T-helper 2 cell treated with Interferon-gamma antibody and Interleukin-4, amounts not matched to agents 5 μg/mL and 100 μg/mL, for 36 hours (primary cell): Measurements from ENCODE around the gene DOCK11.

Experiments used
- DNase-seq: peaks from one replicate; pipeline ENCODE4 v3.0.0; 2021; ENCODE audit warnings: low spot score
- H3K27ac Mint-ChIP-seq: one replicate; pipeline ENCODE4 v1.8.0; 2021; ENCODE audit warnings: mild to moderate bottlenecking, mixed read lengths
- H3K27me3 Mint-ChIP-seq: one replicate; pipeline ENCODE4 v1.8.0; 2021; ENCODE audit warnings: low read depth, mixed read lengths
- H3K36me3 Mint-ChIP-seq: one replicate; pipeline ENCODE4 v1.8.0; 2021; ENCODE audit warnings: low read depth, mixed read lengths
- H3K4me1 Mint-ChIP-seq: one replicate; pipeline ENCODE4 v1.8.0; 2021; ENCODE audit warnings: low read depth, mixed read lengths
- H3K4me3 Mint-ChIP-seq: one replicate; pipeline ENCODE4 v1.8.0; 2022; ENCODE audit warnings: mild to moderate bottlenecking, moderate library complexity, mixed read lengths
- H3K9me3 Mint-ChIP-seq: one replicate; pipeline ENCODE4 v1.8.0; 2021; ENCODE audit warnings: mixed read lengths

The DOCK11 gene

DNA sequence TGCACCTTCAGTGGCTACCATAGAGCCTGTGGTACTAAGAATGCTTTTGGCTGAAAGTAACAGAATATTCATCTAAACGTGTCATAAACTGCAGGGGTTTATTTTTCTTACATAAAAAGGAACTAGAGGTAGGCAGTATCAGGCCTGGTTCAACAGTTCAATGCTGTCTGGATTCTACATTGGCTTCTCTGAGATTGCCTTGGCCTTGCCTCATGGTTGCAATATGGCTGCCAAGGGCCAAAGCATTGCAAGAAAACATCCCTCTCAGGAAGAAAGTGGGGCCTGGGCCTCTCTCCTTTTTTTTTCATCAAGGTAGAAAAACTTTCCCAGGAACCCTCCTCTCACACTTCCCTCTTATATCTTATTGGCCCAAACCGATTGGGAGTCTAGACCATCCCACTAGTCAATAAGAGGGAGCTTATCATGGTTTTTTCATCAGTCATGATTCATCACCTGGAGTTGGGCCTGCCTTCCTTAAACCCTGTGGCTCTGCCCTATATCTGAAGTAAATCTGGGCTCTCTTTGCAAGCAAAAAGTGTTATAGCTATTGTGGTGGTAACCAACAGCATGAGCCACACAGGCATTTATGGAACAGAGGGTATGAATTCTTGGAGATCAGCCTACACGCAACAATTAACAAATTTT is 1.8 kb upstream of the DOCK11 start:
- H3K36me3 Mint-ChIP-seq = peaks cover 7% of the 10 kb centered on the region
- H3K9me3 Mint-ChIP-seq = no peaks in the 10 kb centered on the region
- no peaks in the 10 kb centered on the region for H3K27me3 Mint-ChIP-seq
- DNase-seq = no peak
- no peak overlapping the region for H3K27ac Mint-ChIP-seq
- no peak overlapping the region for H3K4me3 Mint-ChIP-seq
- peaks cover 14% of the 10 kb centered on the region for H3K4me1 Mint-ChIP-seq

DNA sequence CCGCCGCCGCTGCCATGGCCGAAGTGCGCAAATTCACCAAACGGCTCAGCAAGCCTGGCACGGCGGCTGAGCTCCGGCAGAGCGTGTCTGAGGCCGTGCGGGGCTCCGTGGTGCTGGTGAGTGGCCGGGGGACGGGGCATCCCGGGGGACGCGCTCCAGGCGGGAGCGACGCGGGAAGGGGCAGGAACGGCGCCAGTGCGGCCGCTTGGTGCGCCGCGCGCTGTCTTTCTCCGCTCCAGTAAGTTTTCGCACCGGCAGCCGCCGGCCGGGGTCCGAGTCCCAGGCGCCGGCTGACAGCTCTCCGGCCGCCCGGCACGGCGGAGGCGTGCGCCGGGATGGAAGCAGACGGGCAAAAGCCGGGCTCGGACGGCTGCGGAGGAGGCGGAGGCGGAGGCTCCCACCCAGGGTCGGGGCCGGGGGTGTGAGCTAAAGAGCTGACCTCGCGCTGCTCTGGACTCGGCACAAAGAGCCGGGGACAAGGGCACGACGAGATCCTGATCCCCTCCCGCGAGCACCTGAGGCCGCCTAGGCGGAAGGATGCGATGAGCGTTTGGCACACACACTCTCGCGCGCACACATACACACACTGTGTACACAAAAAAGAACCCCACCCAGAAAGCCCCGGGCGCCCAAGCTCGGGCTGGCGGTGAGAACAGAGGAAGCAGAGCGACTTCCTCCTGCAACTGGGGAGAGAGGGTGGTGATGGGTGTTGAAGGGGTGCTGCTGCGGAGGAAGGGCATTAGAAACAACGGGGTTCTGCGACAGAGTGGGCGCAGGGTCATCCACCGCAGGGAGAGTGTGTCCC is 545 bp downstream of the DOCK11 start:
- H3K36me3 Mint-ChIP-seq = peaks cover 14% of the 10 kb centered on the region
- H3K4me1 Mint-ChIP-seq = peaks cover 21% of the 10 kb centered on the region
- H3K27me3 Mint-ChIP-seq = no peaks in the 10 kb centered on the region
- H3K9me3 Mint-ChIP-seq = no peaks in the 10 kb centered on the region
- H3K4me3 Mint-ChIP-seq = peak overlapping the region; percentile 96
- DNase-seq = peak; percentile 61
- peak overlapping the region; percentile 98 for H3K27ac Mint-ChIP-seq

DNA sequence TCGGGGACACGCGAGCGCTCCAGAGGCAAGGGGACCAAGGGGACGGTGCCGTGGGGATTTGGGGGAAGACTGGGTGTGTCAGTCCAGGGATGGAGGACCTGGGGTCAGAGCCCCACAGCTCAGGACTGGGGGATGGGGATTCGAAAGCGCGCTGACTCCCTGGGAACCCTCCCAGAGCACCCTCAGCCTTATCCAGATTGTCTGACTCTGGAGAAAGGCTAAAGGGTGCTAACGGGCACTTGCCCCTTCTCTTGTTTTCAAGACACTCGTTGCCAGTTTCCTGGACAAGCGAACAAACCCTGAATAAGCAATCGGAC is 1.1 kb downstream of the DOCK11 start:
- no peaks in the 10 kb centered on the region for H3K9me3 Mint-ChIP-seq
- H3K27ac Mint-ChIP-seq = peak overlapping the region; percentile 98
- DNase-seq = no peak
- H3K4me1 Mint-ChIP-seq = peaks cover 21% of the 10 kb centered on the region
- peak overlapping the region; percentile 96 for H3K4me3 Mint-ChIP-seq
- peaks cover 14% of the 10 kb centered on the region for H3K36me3 Mint-ChIP-seq
- H3K27me3 Mint-ChIP-seq = no peaks in the 10 kb centered on the region

- Mint-ChIP-seq H3K27me3 (no peaks in the 10 kb centered on the region), H3K4me3 (peak overlapping the region; percentile 96), H3K27ac (peak overlapping the region; percentile 98), H3K9me3 (no peaks in the 10 kb centered on the region), H3K4me1 (peaks cover 27% of the 10 kb centered on the region), H3K36me3 (peaks cover 17% of the 10 kb centered on the region)
- no peak for DNase-seq
Observed at GRCh38 chrX:118497180-118497818, 1.7 kb downstream of the DOCK11 start.

- Mint-ChIP-seq H3K4me3 (peak overlapping the region; percentile 96), H3K36me3 (peaks cover 25% of the 10 kb centered on the region), H3K27me3 (no peaks in the 10 kb centered on the region), H3K9me3 (no peaks in the 10 kb centered on the region), H3K27ac (peak overlapping the region; percentile 98), H3K4me1 (peaks cover 37% of the 10 kb centered on the region)
- no peak for DNase-seq
Observed at GRCh38 chrX:118498351-118498750, 2.7 kb downstream of the DOCK11 start.

GRCh38 chrX:118498755-118499154 is 3.1 kb downstream of the DOCK11 start:
- no peak for DNase-seq
- Mint-ChIP-seq H3K4me3 (peak overlapping the region; percentile 96), H3K9me3 (no peaks in the 10 kb centered on the region), H3K27me3 (no peaks in the 10 kb centered on the region), H3K4me1 (peaks cover 41% of the 10 kb centered on the region), H3K27ac (no peak overlapping the region), H3K36me3 (peaks cover 28% of the 10 kb centered on the region)

DNA sequence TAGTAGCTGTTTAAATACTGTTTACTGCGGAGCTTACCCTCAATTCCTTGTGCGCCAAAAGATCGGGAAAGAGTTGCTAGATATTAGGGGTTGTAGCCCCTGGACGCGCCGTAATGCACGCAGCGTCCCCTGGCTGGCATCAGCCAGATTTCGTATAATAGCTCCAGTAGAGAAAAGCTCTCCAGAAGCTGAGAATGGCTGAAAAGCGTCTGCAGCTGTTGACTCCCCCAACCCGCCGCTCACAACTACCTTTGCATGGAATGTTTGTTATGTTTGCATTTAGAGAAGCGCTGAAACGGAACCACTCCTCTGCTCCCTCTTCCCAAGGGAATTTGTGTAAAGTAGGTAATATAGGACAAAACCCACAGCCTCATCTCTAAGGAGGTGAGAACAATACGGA is 3.7 kb downstream of the DOCK11 start:
- H3K36me3 Mint-ChIP-seq = peaks cover 30% of the 10 kb centered on the region
- DNase-seq = no peak
- H3K27ac Mint-ChIP-seq = no peak overlapping the region
- peaks cover 46% of the 10 kb centered on the region for H3K4me1 Mint-ChIP-seq
- no peaks in the 10 kb centered on the region for H3K27me3 Mint-ChIP-seq
- peak overlapping the region; percentile 20 for H3K4me3 Mint-ChIP-seq
- H3K9me3 Mint-ChIP-seq = no peaks in the 10 kb centered on the region

DNA sequence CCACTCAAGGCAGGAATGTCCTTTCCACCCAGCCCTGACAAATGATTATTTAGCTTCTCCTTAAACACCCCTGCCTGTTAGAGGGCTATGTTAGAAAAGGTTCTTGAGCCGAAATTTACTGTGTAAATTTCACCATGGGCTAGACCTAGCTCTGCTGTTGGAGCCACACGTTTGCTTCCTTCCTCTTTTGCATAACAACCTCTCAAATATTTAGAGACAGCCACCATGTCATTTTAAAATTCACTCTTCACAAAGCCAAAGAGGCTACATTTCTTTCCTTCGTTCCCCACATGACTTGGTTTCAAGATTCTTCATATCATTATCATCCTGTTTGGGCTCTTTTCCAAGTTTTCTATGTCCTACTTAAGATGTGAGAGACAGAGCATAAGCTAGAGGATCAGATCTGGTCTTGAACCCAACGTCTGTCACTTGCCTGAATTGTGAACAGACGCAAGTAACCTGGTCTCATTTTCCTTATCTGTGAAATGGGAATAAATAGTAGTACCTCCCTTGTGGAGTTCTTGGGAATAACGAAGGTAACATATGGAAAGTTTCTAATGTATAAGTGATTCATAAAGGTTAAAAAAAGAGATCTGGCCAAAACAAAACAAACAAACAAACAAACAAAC is 6.7 kb downstream of the DOCK11 start:
- peak overlapping the region; percentile 86 for H3K4me3 Mint-ChIP-seq

DNA sequence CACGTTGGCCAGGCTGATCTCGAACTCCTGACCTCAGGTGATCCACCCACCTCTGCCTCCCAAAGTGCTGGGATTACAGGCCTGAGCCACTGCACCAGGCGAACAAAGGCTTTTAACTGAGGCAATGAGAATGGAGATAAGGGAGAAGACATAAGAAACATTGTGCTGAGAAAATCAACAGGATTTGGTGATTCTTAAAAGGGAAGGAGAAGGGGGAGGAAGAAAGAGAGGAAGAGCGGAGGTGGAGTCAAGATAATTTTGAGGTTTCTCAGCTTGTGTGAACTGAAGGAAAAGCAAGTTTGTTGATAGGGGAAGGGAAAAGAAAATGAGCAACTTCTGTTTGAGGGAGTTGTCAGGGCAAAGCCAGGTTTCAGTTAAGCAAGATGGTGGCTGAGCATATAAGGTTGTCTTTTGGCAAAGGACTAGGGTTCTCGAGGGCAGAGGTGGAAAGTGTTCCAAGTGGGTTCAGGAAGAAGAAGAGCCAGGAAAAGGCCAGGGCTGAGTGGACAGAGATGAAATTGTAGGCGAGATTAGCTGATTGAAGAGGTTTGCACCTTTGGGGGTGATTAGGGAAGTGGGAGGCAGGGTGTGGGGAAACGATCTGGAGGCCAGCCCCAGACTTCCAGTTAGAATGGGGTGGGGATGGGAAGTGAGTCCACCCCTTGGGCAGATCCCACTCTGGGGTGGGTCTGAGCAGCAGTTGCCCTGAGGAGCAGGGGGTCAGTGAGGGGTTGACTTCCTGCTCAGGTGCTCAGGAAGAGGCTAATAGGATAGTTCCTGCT is 7.8 kb downstream of the DOCK11 start:
- DNase-seq = no peak
- Mint-ChIP-seq H3K4me1 (peaks cover 40% of the 10 kb centered on the region), H3K4me3 (peak overlapping the region; percentile 86), H3K9me3 (no peaks in the 10 kb centered on the region), H3K27ac (peak overlapping the region; percentile 96), H3K36me3 (peaks cover 28% of the 10 kb centered on the region), H3K27me3 (no peaks in the 10 kb centered on the region)

More for the DNA sequence above, 6.7 kb downstream of the DOCK11 start:
- Mint-ChIP-seq H3K27ac (peak overlapping the region; percentile 96), H3K4me1 (peaks cover 44% of the 10 kb centered on the region), H3K27me3 (no peaks in the 10 kb centered on the region), H3K36me3 (peaks cover 31% of the 10 kb centered on the region), H3K9me3 (no peaks in the 10 kb centered on the region)
- DNase-seq = no peak

DNA sequence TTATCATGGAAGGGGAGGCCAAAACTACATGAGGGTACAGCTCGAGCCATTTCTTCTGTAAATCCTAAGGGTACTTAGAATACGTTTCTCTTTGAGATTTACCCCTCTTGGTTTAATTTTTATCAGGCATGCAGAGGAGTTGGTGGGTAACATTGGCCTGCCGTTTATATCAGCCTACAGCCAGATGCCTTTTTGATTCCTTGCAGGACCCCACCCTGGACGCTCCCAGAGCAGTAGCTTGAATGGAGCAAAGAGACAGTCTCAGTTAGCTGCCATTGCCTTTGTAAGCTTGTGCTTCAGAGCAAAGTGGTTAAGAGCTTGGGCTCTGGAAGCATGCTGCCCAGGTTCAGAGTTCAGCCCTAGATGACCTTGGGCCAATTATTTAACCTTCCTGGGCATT is 9.0 kb downstream of the DOCK11 start:
- Mint-ChIP-seq H3K9me3 (no peaks in the 10 kb centered on the region), H3K27ac (no peak overlapping the region), H3K4me1 (peaks cover 33% of the 10 kb centered on the region), H3K4me3 (no peak overlapping the region), H3K36me3 (peaks cover 27% of the 10 kb centered on the region), H3K27me3 (no peaks in the 10 kb centered on the region)
- no peak for DNase-seq

GRCh38 chrX:118506805-118507480 is 11.3 kb downstream of the DOCK11 start:
- no peak overlapping the region for H3K27ac Mint-ChIP-seq
- no peaks in the 10 kb centered on the region for H3K27me3 Mint-ChIP-seq
- no peak for DNase-seq
- peaks cover 43% of the 10 kb centered on the region for H3K36me3 Mint-ChIP-seq
- peaks cover 34% of the 10 kb centered on the region for H3K4me1 Mint-ChIP-seq
- no peaks in the 10 kb centered on the region for H3K9me3 Mint-ChIP-seq
- no peak overlapping the region for H3K4me3 Mint-ChIP-seq

DNA sequence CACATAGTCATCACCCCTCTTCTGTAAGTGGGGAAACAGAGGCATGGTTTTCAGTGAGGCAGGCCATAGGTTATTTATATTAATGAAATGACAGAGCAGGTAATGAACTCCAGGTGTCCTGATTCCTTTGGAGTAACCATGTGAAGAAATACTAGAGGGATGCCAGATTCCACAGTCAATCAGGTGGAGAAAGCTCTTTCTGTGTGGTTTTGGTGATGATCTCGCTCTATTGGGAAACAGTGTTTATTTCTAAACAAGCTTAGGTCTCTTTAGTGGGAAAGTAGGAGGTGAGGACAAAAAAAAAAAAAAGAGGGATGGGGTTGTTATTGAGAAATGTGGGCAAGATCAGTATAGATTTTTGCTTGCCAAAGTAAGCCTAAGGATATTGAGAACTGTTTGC is 12.2 kb downstream of the DOCK11 start:
- no peak overlapping the region for H3K4me3 Mint-ChIP-seq
- peaks cover 38% of the 10 kb centered on the region for H3K36me3 Mint-ChIP-seq
- no peaks in the 10 kb centered on the region for H3K9me3 Mint-ChIP-seq
- H3K27me3 Mint-ChIP-seq = no peaks in the 10 kb centered on the region
- H3K4me1 Mint-ChIP-seq = peaks cover 26% of the 10 kb centered on the region
- H3K27ac Mint-ChIP-seq = no peak overlapping the region
- DNase-seq = no peak

- no peaks in the 10 kb centered on the region for H3K9me3 Mint-ChIP-seq
- H3K27ac Mint-ChIP-seq = no peak overlapping the region
- no peaks in the 10 kb centered on the region for H3K27me3 Mint-ChIP-seq
- peaks cover 40% of the 10 kb centered on the region for H3K36me3 Mint-ChIP-seq
- H3K4me1 Mint-ChIP-seq = peaks cover 25% of the 10 kb centered on the region
- H3K4me3 Mint-ChIP-seq = no peak overlapping the region
- no peak for DNase-seq
Observed at GRCh38 chrX:118508221-118508620, 12.6 kb downstream of the DOCK11 start.
